HepG2 (cell line): ENCODE data around the gene CHD2. TPM values are rescaled to one million over a fixed set of nuclear protein-coding genes. Genes with fewer than 3 reads are reported as not detected.

Source experiments
- BRD4 ChIP-seq: sonication (generic); formaldehyde crosslinking; IDR thresholded peaks from 2 replicates; pipeline ENCODE4 v1.4.0; 2020; ENCODE audit warnings: missing genetic modification reagents
- CREM ChIP-seq, 2 experiments: sonication (generic) in 1 of 2; formaldehyde crosslinking in 1 of 2; IDR thresholded peaks; 2 replicates each; pipeline versions ENCODE4 v1.4.0 to v1.6.1; 2016 to 2020; ENCODE audit warnings: antibody characterized with exemption in 1 of 2, mild to moderate bottlenecking in 1 of 2, missing genetic modification reagents in 1 of 2
- CTCF ChIP-seq: sonication (generic); formaldehyde crosslinking; IDR thresholded peaks from 2 replicates; pipeline ENCODE4 v1.5.0; 2020; ENCODE audit warnings: mild to moderate bottlenecking, missing genetic modification reagents, moderate library complexity
- ETV5 ChIP-seq: IDR thresholded peaks from 2 replicates; pipeline ENCODE4 v1.6.1; 2018; ENCODE audit warnings: missing biosample characterization, missing genetic modification reagents, inconsistent platforms, borderline replicate concordance
- FOXA3 ChIP-seq: IDR thresholded peaks from 2 replicates; pipeline ENCODE4 v1.6.1; 2016; ENCODE audit warnings: missing genetic modification reagents, missing compliant biosample characterization
- FOXC1 ChIP-seq: sonication (generic); formaldehyde crosslinking; IDR thresholded peaks from 2 replicates; pipeline ENCODE4 v1.8.0; 2022; ENCODE audit warnings: mild to moderate bottlenecking, missing genetic modification reagents, borderline replicate concordance
- JDP2 ChIP-seq: sonication (generic); formaldehyde crosslinking; IDR thresholded peaks from 2 replicates; pipeline ENCODE4 v1.8.1; 2022; ENCODE audit warnings: missing genetic modification reagents, borderline replicate concordance
- KMT2A ChIP-seq: sonication (generic); formaldehyde crosslinking; IDR thresholded peaks from 2 replicates; pipeline ENCODE4 v1.4.0; 2020; ENCODE audit warnings: missing genetic modification reagents
- RARA ChIP-seq: IDR thresholded peaks from 2 replicates; pipeline ENCODE4 v1.6.1; 2016; ENCODE audit warnings: missing genetic modification reagents, missing compliant biosample characterization
- RNF219 ChIP-seq: sonication (generic); formaldehyde crosslinking; IDR thresholded peaks from 2 replicates; pipeline ENCODE4 v1.5.0; 2020; ENCODE audit warnings: mild to moderate bottlenecking, missing genetic modification reagents
- RORA ChIP-seq: sonication (generic); formaldehyde crosslinking; IDR thresholded peaks from 2 replicates; pipeline ENCODE4 v1.5.0; 2020; ENCODE audit warnings: mild to moderate bottlenecking, missing genetic modification reagents, moderate library complexity
- RXRB ChIP-seq: IDR thresholded peaks from 2 replicates; pipeline ENCODE4 v1.6.1; 2016; ENCODE audit warnings: borderline replicate concordance, missing genetic modification reagents, missing compliant biosample characterization
- ZBED4 ChIP-seq: sonication (generic); formaldehyde crosslinking; IDR thresholded peaks from 2 replicates; pipeline ENCODE4 v1.4.0; 2020; ENCODE audit warnings: missing genetic modification reagents, borderline replicate concordance
- ZBTB1 ChIP-seq: sonication (generic); formaldehyde crosslinking; IDR thresholded peaks from 2 replicates; pipeline ENCODE4 v1.4.0; 2020; ENCODE audit warnings: missing genetic modification reagents, borderline replicate concordance
- ZNF143 ChIP-seq: sonication (generic); formaldehyde crosslinking; IDR thresholded peaks from 2 replicates; pipeline ENCODE4 v1.4.0; 2020; ENCODE audit warnings: missing genetic modification reagents
- ZNF382 ChIP-seq: sonication (generic); formaldehyde crosslinking; IDR thresholded peaks from 2 replicates; pipeline ENCODE4 v1.5.0; 2020; ENCODE audit warnings: missing genetic modification reagents, mild to moderate bottlenecking, borderline replicate concordance
- ZNF383 ChIP-seq: sonication (generic); formaldehyde crosslinking; IDR thresholded peaks from 2 replicates; pipeline ENCODE4 v1.4.0; 2020; ENCODE audit warnings: missing genetic modification reagents, mild to moderate bottlenecking, borderline replicate concordance
- ZNF451 ChIP-seq: sonication (generic); formaldehyde crosslinking; IDR thresholded peaks from 2 replicates; pipeline ENCODE4 v1.5.0; 2020; ENCODE audit warnings: mild to moderate bottlenecking, missing genetic modification reagents
- ZNF816 ChIP-seq: sonication (generic); formaldehyde crosslinking; IDR thresholded peaks from 2 replicates; pipeline ENCODE4 v1.8.0; 2022; ENCODE audit warnings: missing genetic modification reagents, mild to moderate bottlenecking, borderline replicate concordance
- polyA plus RNA-seq, 8 experiments: library from polyadenylated mRNA; depleted of rRNA in 3 of 8; stranded (reverse) in 7 of 8; unstranded in 1 of 8; fragments of >200 nt; fragmentation: Illumina TruSeq in 4 of 8; extraction: Trizol in 4 of 8; gene quantifications; 2 replicates each; pipeline versions ENCODE4 v1.2.1 to v1.2.3, GENCODE V29; 2011 to 2016; ENCODE audit warnings: low read depth in 4 of 8, missing spikeins in 1 of 8, mixed read lengths in 1 of 8; ENCODE audit not compliant: insufficient read depth in 1 of 8
- total RNA-seq, 5 experiments: library from RNA; depleted of rRNA; stranded (reverse); fragments of >200 nt; fragmentation: Illumina TruSeq; extraction: Trizol; gene quantifications; 2 replicates each; pipeline ENCODE4 v1.2.3, GENCODE V29; 2016; ENCODE audit warnings: low read depth in 1 of 5
- TF ChIP-seq, protein P1 (sequence below), 2 experiments: fragments of 450-650 bp in 1 of 2; sonication (generic) in 1 of 2; formaldehyde crosslinking; IDR thresholded peaks; 2 replicates each; pipeline versions ENCODE4 v1.5.0 to v1.8.0; 2020 to 2022; ENCODE audit warnings: mild to moderate bottlenecking in 1 of 2, missing genetic modification reagents in 1 of 2

Gene CHD2
- total and polyA plus RNA-seq, 2 of the 13 experiments (the other 11 are each of a cell fraction or from before 2014, with no cell fraction given), result 54.0 to 54.1 TPM

DNA sequence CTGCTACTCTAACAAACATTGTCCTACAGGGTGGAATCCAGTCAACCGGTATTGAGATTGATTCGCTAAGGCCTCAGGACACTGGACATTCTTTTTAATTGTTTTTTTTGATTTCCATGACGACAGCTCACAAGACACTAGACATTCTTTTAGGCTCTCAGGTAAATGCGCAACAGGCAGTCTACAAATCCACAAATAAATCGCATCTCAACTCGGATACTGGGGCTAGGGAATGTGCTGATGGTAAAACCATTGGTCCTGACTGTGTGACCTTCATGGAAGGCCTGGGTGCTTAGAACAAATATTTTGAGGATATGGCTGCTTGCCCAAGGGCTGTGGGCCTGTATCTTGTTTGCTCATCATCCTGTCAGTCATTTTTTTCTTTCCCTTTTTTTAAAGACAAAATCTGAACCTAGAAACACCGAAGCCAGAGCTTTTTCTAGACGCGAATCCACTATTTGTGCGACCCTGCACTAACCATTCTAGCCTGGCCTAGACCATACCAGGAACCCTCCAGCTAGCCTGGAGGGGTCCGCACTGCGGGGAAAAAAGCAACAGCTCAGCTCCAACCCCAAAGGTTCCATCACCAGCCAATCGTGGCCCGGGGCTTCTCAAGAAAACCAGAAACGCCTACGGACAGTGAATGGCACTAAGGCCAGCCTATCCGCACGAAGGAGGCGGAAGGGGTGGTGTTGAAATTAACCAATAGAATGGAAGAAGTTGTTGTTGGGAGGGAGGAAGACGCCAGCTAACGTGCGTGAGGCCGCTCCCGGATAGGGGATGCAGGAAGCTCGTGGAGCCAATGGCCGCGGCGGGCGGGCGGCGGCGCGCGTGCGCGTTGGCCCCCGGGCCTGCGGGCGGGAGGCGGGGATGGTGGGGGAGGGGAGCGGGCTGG is 18.1 kb upstream of the CHD2 start (continued):
- TF ChIP-seq FOXC1 (CRISPR knock-in tag), result peak; percentile 71
- peak; percentile 30 for TF ChIP-seq BRD4 (CRISPR knock-in tag)
- TF ChIP-seq KMT2A (CRISPR knock-in tag), result no peak
- TF ChIP-seq, protein P1, sequence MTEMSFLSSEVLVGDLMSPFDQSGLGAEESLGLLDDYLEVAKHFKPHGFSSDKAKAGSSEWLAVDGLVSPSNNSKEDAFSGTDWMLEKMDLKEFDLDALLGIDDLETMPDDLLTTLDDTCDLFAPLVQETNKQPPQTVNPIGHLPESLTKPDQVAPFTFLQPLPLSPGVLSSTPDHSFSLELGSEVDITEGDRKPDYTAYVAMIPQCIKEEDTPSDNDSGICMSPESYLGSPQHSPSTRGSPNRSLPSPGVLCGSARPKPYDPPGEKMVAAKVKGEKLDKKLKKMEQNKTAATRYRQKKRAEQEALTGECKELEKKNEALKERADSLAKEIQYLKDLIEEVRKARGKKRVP (CRISPR knock-in tag; IDR thresholded peaks at IDR 0.05), result no peak
- no peak; the same call in 1 of the 2 replicates for TF ChIP-seq RARA (CRISPR knock-in tag)
- no peak for TF ChIP-seq ZNF382
- peak; percentile 24; the same call in 1 of the 2 replicates for TF ChIP-seq RXRB (CRISPR knock-in tag)
- 0 out of 2 replicates have a peak, but pooled peaks have one; percentile 64 for TF ChIP-seq RORA (CRISPR knock-in tag)
- TF ChIP-seq ZBED4 (CRISPR knock-in tag), result no peak
- no peak for TF ChIP-seq ZNF383 (CRISPR knock-in tag)
- TF ChIP-seq JDP2 (CRISPR knock-in tag), result no peak
- TF ChIP-seq ETV5 (CRISPR knock-in tag), result 0 out of 2 replicates have a peak, but pooled peaks have one; percentile 4
- TF ChIP-seq FOXA3, result no peak
- no peak for TF ChIP-seq ZNF816 (CRISPR knock-in tag)
- no peak for TF ChIP-seq ZBTB1
- no peak for TF ChIP-seq ZNF451
- TF ChIP-seq RNF219 (CRISPR knock-in tag), result no peak
- peak; percentile 74 for TF ChIP-seq CREM (IDR thresholded peaks at IDR 0.05)
- no peak for TF ChIP-seq CREM (CRISPR knock-in tag; IDR thresholded peaks at IDR 0.05)
- TF ChIP-seq CTCF (CRISPR knock-in tag), result no peak
- no peak for TF ChIP-seq ZNF143 (CRISPR knock-in tag)
